ENCODE measurements around the gene TESK1. TPM values are rescaled to one million over a fixed set of nuclear protein-coding genes. Genes with fewer than 3 reads are reported as not detected.
A peak's percentile ranks its signal among the peaks of the same experiment; 100 is the strongest.

Gene TESK1
- total RNA-seq, 3 donors from 2014 or later, result 35.8 to 71.9 (median 41.8) TPM

- Histone ChIP-seq H3K9me3 (no peaks in the 10 kb centered on the region), H3K4me1 (ENCODE audit: low read depth) (peaks cover 22% of the 10 kb centered on the region), H3K4me3 (peak overlapping the region; percentile 78), H3K36me3 (ENCODE audit: low read depth) (peaks cover 8% of the 10 kb centered on the region)
- DNase-seq (peak; percentile 99 to 100 (median 99)), ATAC-seq (peak; percentile 92)
- peak; percentile 91 for TF ChIP-seq CTCF (IDR thresholded peaks at IDR 0.05)
- intact Hi-C loops (cut with DNase I, micrococcal nuclease), result no loop called here
These were observed 980 bp upstream of the TESK1 start for GRCh38 chr9:35603986-35604577.

- peaks cover 20% of the 10 kb centered on the region for H3K4me1 ChIP-seq (ENCODE audit: low read depth)
- no peak for TF ChIP-seq CTCF (IDR thresholded peaks at IDR 0.05)
- H3K9me3 ChIP-seq, result no peaks in the 10 kb centered on the region
- ATAC-seq, result peak; percentile 2
- intact Hi-C loops (cut with DNase I, micrococcal nuclease), result no loop called here
- DNase-seq, result peak; percentile 54 to 75 (median 63)
- peak overlapping the region; percentile 78 for H3K4me3 ChIP-seq
- peaks cover 17% of the 10 kb centered on the region for H3K36me3 ChIP-seq (ENCODE audit: low read depth)
These were observed 482 bp downstream of the TESK1 start for GRCh38 chr9:35605351-35606137.

- no peak for TF ChIP-seq CTCF (IDR thresholded peaks at IDR 0.05)
- Histone ChIP-seq H3K36me3 (ENCODE audit: low read depth) (peaks cover 17% of the 10 kb centered on the region), H3K9me3 (no peaks in the 10 kb centered on the region), H3K4me1 (ENCODE audit: low read depth) (peaks cover 20% of the 10 kb centered on the region), H3K4me3 (peak overlapping the region; percentile 78)
- no peak for DNase-seq
- no peak for ATAC-seq
- intact Hi-C loops (cut with DNase I, micrococcal nuclease), result no loop called here
These were observed 1.1 kb downstream of the TESK1 start for GRCh38 chr9:35606138-35606504.

GRCh38 chr9:35606726-35607125, 1.7 kb downstream of the TESK1 start:
- intact Hi-C loops (cut with DNase I, micrococcal nuclease), result no loop called here
- Histone ChIP-seq H3K4me3 (no peak overlapping the region), H3K36me3 (ENCODE audit: low read depth) (peaks cover 17% of the 10 kb centered on the region), H3K9me3 (no peaks in the 10 kb centered on the region), H3K4me1 (ENCODE audit: low read depth) (peaks cover 20% of the 10 kb centered on the region)
- ATAC-seq, result no peak
- no peak for DNase-seq
- no peak for TF ChIP-seq CTCF (IDR thresholded peaks at IDR 0.05)

- intact Hi-C loops (cut with DNase I, micrococcal nuclease), result no loop called here
- peaks cover 15% of the 10 kb centered on the region for H3K4me1 ChIP-seq (ENCODE audit: low read depth)
These were observed 3.2 kb downstream of the TESK1 start for GRCh38 chr9:35608221-35608620.

More at GRCh38 chr9:35608221-35608620, 3.2 kb downstream of the TESK1 start:
- no peak for DNase-seq
- no peak for ATAC-seq
- H3K4me3 ChIP-seq, result no peak overlapping the region
- H3K9me3 ChIP-seq, result no peaks in the 10 kb centered on the region
- H3K36me3 ChIP-seq (ENCODE audit: low read depth), result peaks cover 17% of the 10 kb centered on the region
- no peak for TF ChIP-seq CTCF (IDR thresholded peaks at IDR 0.05)

All from mucosa of descending colon (tissue), 3 donors.